Mesendoderm (in vitro differentiated cells): ENCODE data around the gene ERCC2. TPM values are rescaled to one million over a fixed set of nuclear protein-coding genes. Genes with fewer than 3 reads are reported as not detected.

ENCODE experiments used
- DNase-seq: peaks from one replicate; pipeline ENCODE4 v3.0.0; 2013
- H2AK5ac ChIP-seq: 2 replicates; pipeline ENCODE4 v1.6.1; 2013; ENCODE audit warnings: low read length, inconsistent platforms
- H2BK120ac ChIP-seq: 2 replicates; pipeline ENCODE4 v1.6.1; 2013; ENCODE audit warnings: low read depth, mild to moderate bottlenecking, low read length, moderate library complexity, mixed read lengths
- H2BK15ac ChIP-seq: replicated peaks from 2 replicates; pipeline ENCODE4 v1.6.1; 2013; ENCODE audit warnings: low read depth, mild to moderate bottlenecking, moderate library complexity
- H2BK5ac ChIP-seq: 2 replicates; pipeline ENCODE4 v1.6.1; 2013; ENCODE audit warnings: low read length, inconsistent platforms
- H3K18ac ChIP-seq: 2 replicates; pipeline ENCODE4 v1.6.1; 2013; ENCODE audit warnings: mild to moderate bottlenecking, low read length, mixed read lengths
- H3K23ac ChIP-seq: one replicate; pipeline ENCODE4 v1.6.1; 2013; ENCODE audit warnings: low read length
- H3K27ac ChIP-seq: 2 replicates; pipeline ENCODE4 v1.5.1; 2013; ENCODE audit warnings: low read depth, mild to moderate bottlenecking, inconsistent platforms, low read length, moderate library complexity
- H3K27me3 ChIP-seq: 2 replicates; pipeline ENCODE4 v1.6.1; 2013; ENCODE audit warnings: low read length, control low read depth, mild to moderate bottlenecking, inconsistent platforms; ENCODE audit not compliant: insufficient read depth, poor library complexity
- H3K36me3 ChIP-seq: 2 replicates; pipeline ENCODE4 v1.6.1; 2013; ENCODE audit warnings: low read length, inconsistent platforms; ENCODE audit not compliant: control insufficient read depth, insufficient read depth
- H3K4ac ChIP-seq: one replicate; pipeline ENCODE4 v1.6.1; 2013; ENCODE audit warnings: low read depth, mild to moderate bottlenecking, low read length, moderate library complexity
- H3K4me1 ChIP-seq: 2 replicates; pipeline ENCODE4 v1.6.1; 2013; ENCODE audit warnings: low read depth, low read length, inconsistent platforms; ENCODE audit not compliant: control insufficient read depth
- H3K4me2 ChIP-seq: 2 replicates; pipeline ENCODE4 v1.6.1; 2013; ENCODE audit warnings: low read length
- H3K4me3 ChIP-seq: 2 replicates; pipeline ENCODE4 v1.5.1; 2013; ENCODE audit warnings: mild to moderate bottlenecking, low read length
- H3K56ac ChIP-seq: one replicate; pipeline ENCODE4 v1.6.1; 2013; ENCODE audit warnings: low read length
- H3K79me1 ChIP-seq: 2 replicates; pipeline ENCODE4 v1.6.1; 2013; ENCODE audit warnings: low read length, inconsistent platforms
- H3K79me2 ChIP-seq: 2 replicates; pipeline ENCODE4 v1.6.1; 2013; ENCODE audit warnings: mild to moderate bottlenecking, low read length; ENCODE audit not compliant: control insufficient read depth, insufficient read depth
- H3K9ac ChIP-seq: 2 replicates; pipeline ENCODE4 v1.6.1; 2013; ENCODE audit warnings: low read length, inconsistent platforms
- H4K5ac ChIP-seq: one replicate; pipeline ENCODE4 v1.6.1; 2013; ENCODE audit warnings: low read length
- H4K8ac ChIP-seq: one replicate; pipeline ENCODE4 v1.6.1; 2013; ENCODE audit warnings: low read depth, mild to moderate bottlenecking, control low read depth, low read length, moderate library complexity
- WGBS: extraction: QIAGEN DNeasy Blood & Tissue Kit; methylation state at CpG from one replicate; pipeline ENCODE4 v1.1.7; 2013; ENCODE audit warnings: low lambda C conversion rate, missing lambda C conversion rate; ENCODE audit not compliant: insufficient coverage; ENCODE audit errors: extremely low coverage; 5-methylcytosine and 5-hydroxymethylcytosine counted together
- polyA plus RNA-seq, 2 experiments: library from polyadenylated mRNA; stranded (reverse); fragments of 200-250 nt; gene quantifications; one replicate each; pipeline ENCODE4 v1.2.3, GENCODE V29; 2013

Gene ERCC2
- polyA plus RNA-seq (2013, experiment 1 of 2) = 51.8 TPM
- 56.8 TPM for polyA plus RNA-seq (2013, experiment 2 of 2)

DNA sequence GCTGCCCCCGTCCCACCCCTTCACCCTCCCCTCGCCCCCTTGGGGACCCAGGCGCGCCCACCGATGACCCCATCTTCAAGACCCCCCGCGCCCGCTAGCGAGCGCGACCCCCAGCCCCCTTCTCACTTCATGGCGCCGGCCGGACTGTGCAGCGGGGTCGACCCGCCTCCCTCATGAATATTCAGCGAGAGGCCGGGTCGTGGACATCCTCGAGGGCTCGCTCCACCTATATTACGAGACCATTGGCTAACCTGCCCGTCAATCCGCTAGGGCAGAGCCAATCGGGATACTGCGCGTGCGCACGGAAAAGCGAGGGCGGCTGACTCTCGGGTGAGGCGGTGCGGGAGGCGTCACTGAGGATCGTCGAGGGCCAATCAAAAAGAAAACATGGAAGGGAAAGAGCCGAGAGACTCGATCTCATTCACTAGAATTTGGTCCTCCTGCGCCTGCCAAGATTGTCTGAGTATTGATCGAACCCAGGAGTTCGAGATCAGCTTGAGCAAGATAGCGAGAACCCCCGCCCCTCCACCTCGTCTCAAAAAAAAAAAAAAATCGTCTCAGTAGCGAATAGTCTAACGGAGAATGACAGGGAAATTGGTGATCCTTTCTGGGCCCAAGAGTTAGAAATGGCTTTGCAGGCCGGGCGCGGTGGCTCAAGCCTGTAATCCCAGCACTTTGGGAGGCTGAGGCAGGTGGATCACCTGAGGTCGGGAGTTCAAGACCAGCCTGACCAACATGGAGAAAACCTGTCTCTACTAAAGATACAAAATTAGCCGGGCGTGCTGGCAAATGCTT, at the start of gene ERCC2:
ERCC2 (minus strand) TSS at position 164 of the 795 bp plus-strand sequence; CDS start at position 131, 33 bp downstream.
- H3K4me2 ChIP-seq = peak within 1 kb of the TSS; percentile 58
- H2AK5ac ChIP-seq = no peak within 1 kb of the TSS
- no peaks in the 10 kb centered on the region for H3K36me3 ChIP-seq
- no peak within 1 kb of the TSS for H2BK5ac ChIP-seq
- peak within 1 kb of the TSS; percentile 45 for H3K23ac ChIP-seq
- H2BK120ac ChIP-seq = peak within 1 kb of the TSS; percentile 3
- DNase-seq = peak; percentile 99
- H3K4me1 ChIP-seq = no peaks in the 10 kb centered on the region
- WGBS = no CpG with 5 or more reads among the region's 55 CpGs
- H3K4me3 ChIP-seq = peak within 1 kb of the TSS; percentile 89
- H2BK15ac ChIP-seq = no peak within 1 kb of the TSS
- peaks cover 8% of the 10 kb centered on the region for H3K79me1 ChIP-seq
- peaks cover 9% of the 10 kb centered on the region for H3K79me2 ChIP-seq
- H4K8ac ChIP-seq = no peak within 1 kb of the TSS
- peak within 1 kb of the TSS; percentile 78 for H3K18ac ChIP-seq
- peak within 1 kb of the TSS; percentile 38 for H3K4ac ChIP-seq
- H3K27me3 ChIP-seq = no peaks in the 10 kb centered on the region
- H3K9ac ChIP-seq = peak within 1 kb of the TSS; percentile 92
- peak within 1 kb of the TSS; percentile 97 for H3K56ac ChIP-seq
- H4K5ac ChIP-seq = no peak within 1 kb of the TSS
- peak within 1 kb of the TSS; percentile 56 for H3K27ac ChIP-seq

DNA sequence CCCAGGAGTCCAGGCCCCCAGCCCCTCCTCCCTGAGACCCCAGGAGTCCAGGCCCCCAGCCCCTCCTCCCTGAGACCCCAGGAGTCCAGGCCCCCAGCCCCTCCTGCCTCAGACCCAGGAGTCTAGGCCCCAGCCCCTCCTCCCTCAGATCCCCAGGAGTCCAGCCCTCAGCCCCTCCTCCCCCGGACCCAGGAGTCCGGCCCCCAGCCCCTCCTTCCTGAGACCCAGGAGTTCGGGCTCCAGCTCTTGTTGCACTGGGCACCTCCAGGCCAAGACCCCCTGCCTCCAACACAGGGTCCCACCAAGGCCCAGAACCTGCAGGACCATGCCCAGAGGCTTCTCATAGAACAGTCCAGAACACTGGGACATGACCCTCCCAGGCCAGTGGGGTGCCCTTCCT, 49.5 kb upstream of the ERCC2 start:
- Histone ChIP-seq H3K18ac (no peak overlapping the region), H4K5ac (no peak overlapping the region), H2AK5ac (no peak overlapping the region), H3K79me1 (peaks cover 5% of the 10 kb centered on the region), H3K36me3 (peaks cover 1% of the 10 kb centered on the region), H3K4me1 (peaks cover 2% of the 10 kb centered on the region), H3K9ac (no peak overlapping the region), H2BK5ac (no peak overlapping the region), H3K4ac (no peak overlapping the region), H3K4me2 (no peak overlapping the region), H2BK15ac (no peak overlapping the region), H4K8ac (no peak overlapping the region), H3K27me3 (no peaks in the 10 kb centered on the region), H3K27ac (no peak overlapping the region), H3K4me3 (no peak overlapping the region), H3K79me2 (peaks cover 2% of the 10 kb centered on the region), H2BK120ac (no peak overlapping the region), H3K23ac (no peak overlapping the region), H3K56ac (no peak overlapping the region)
- no peak for DNase-seq
- WGBS = no CpG with 5 or more reads among the region's 3 CpGs

DNA sequence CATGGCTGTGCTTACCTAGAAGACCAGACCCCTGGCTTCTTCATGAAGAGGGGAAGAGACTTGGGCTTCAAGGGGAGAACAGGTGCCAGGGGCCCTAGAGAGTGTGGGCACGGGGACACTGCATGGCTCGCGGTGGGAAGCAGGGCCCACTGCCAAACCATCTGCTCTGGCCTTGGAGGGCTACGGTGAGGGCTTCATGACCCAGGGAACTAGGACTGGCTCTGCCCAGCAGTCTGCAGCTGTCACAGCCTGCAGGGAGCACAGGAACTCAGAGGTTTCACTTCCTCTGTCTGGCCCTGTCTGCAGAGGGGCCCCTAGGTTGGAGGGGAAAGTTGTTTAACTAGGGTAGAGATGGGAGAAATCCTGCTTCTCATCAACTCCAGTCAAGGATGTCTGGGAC, 49.0 kb upstream of the ERCC2 start:
- Histone ChIP-seq H3K18ac (no peak overlapping the region), H4K5ac (no peak overlapping the region), H2AK5ac (no peak overlapping the region), H3K4me1 (peaks cover 2% of the 10 kb centered on the region), H3K4ac (no peak overlapping the region), H3K4me2 (no peak overlapping the region), H3K27me3 (no peaks in the 10 kb centered on the region), H3K36me3 (peaks cover 1% of the 10 kb centered on the region), H2BK120ac (no peak overlapping the region), H4K8ac (no peak overlapping the region), H2BK5ac (no peak overlapping the region), H3K9ac (no peak overlapping the region), H3K79me1 (peaks cover 5% of the 10 kb centered on the region), H2BK15ac (no peak overlapping the region), H3K4me3 (no peak overlapping the region), H3K27ac (no peak overlapping the region), H3K56ac (no peak overlapping the region), H3K79me2 (peaks cover 2% of the 10 kb centered on the region), H3K23ac (no peak overlapping the region)
- DNase-seq = no peak
- no CpG with 5 or more reads among the region's 4 CpGs for WGBS

DNA sequence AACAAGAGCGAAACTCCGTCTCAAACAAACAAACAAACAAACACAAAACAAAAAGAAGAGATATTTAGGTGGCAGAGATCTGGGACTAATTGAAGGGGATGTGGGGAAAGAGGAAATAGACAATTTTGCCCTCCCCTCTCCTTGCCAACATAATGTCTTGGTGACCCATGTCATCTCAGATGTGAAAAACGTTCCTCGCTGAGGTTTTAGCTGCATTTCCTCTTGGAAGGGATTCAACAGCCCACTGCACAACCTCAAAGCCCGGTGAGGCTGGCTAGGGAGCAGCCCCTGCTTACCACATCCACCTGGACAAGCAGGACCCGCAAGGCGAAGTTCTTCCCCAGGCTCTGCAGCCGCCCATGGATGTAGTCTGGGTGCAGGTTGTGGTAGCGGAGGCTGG, 48.4 kb upstream of the ERCC2 start:
- no CpG with 5 or more reads among the region's 9 CpGs for WGBS
- Histone ChIP-seq H2BK120ac (no peak overlapping the region), H3K79me2 (peaks cover 2% of the 10 kb centered on the region), H2BK5ac (no peak overlapping the region), H3K79me1 (peaks cover 5% of the 10 kb centered on the region), H3K27me3 (no peaks in the 10 kb centered on the region), H3K4ac (no peak overlapping the region), H3K4me2 (no peak overlapping the region), H2AK5ac (no peak overlapping the region), H2BK15ac (no peak overlapping the region), H3K4me1 (peaks cover 2% of the 10 kb centered on the region), H3K27ac (no peak overlapping the region), H3K23ac (no peak overlapping the region), H3K56ac (no peak overlapping the region), H4K8ac (no peak overlapping the region), H4K5ac (no peak overlapping the region), H3K4me3 (no peak overlapping the region), H3K18ac (no peak overlapping the region), H3K9ac (no peak overlapping the region), H3K36me3 (peaks cover 1% of the 10 kb centered on the region)
- DNase-seq = no peak

DNA sequence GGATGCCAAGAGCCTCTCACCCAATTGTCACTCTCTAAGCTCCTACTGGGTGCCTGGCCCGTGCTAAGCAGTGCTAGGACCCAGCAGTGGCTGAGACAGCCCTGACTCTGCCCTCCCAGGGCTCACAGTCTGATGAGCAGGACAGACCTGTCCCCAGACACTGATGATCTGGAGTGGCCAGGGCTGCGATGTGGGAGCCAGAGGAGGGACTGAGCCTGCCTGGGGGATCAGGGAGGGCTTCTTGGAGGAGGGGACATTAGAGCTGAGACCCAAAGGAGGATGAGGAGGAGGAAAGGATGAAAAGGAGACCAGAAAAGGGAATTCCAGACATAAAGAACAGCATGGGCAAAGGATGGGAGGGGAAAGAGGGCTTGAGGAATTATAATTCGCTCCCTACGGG, 46.8 kb upstream of the ERCC2 start:
- Histone ChIP-seq H3K4me1 (no peaks in the 10 kb centered on the region), H4K5ac (no peak overlapping the region), H3K27me3 (no peaks in the 10 kb centered on the region), H3K18ac (no peak overlapping the region), H3K4me3 (no peak overlapping the region), H2AK5ac (no peak overlapping the region), H2BK5ac (no peak overlapping the region), H2BK15ac (no peak overlapping the region), H3K9ac (no peak overlapping the region), H3K79me1 (peaks cover 3% of the 10 kb centered on the region), H4K8ac (no peak overlapping the region), H3K4me2 (no peak overlapping the region), H3K36me3 (peaks cover 1% of the 10 kb centered on the region), H3K56ac (no peak overlapping the region), H2BK120ac (no peak overlapping the region), H3K79me2 (no peaks in the 10 kb centered on the region), H3K27ac (no peak overlapping the region), H3K4ac (no peak overlapping the region), H3K23ac (no peak overlapping the region)
- no CpG with 5 or more reads among the region's 4 CpGs for WGBS
- no peak for DNase-seq
